Measurements from ENCODE around the gene UBE2M.
A peak's percentile ranks its signal among the peaks of the same experiment; 100 is the strongest.
"Not testable (repeated sequence)": the region's sequence is repeated elsewhere in the genome, so short reads cannot be mapped to it uniquely, and the experiment has no call there.

Gene UBE2M

GRCh38 chr19:58514564-58515022, 43.8 kb downstream of the UBE2M start:
- DNase-seq = no peak

DNA sequence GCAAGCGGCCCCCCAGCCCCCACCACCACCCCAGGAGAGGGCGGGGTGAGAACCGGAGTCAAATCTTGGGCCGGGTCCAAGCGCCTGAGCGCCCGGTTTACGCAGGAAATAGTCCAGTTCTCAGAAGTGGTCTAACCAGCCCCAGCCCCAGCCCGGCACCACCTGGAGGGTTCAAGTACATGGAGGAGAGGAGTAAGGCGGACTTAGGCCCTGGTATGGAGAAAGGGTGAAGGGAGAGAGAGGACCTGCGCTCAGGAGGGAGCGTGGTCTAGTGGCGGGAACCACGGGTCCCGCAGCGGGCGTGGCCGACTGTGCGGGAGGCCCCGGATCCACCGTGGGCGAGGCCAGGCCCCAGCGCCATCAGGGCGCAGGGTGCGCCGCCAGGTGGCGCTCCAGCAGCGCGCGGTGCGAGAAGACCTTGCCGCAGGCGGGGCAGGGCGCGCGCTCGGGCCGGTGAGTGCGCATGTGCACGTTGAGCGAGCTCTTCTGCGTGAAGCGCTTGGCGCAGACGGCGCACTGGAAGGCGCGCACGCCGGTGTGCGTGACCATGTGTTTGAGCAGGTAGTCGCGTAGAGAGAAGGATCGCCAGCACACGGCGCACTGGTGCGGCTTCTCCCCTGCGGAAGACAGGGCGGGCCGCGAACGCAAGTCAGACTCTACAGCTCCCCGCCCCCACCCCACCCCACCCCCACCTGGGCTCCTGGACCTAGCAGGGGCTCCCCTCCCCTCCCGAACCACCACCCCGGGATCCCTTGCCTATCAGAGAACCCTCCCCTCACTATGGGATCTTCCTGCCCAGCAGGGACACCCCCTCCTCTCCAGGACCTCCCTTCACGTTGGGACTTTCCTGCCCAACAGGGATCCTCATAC, 44.5 kb downstream of the UBE2M start:
- peak; percentile 88 for DNase-seq

- DNase-seq = no peak
These were observed 45.2 kb downstream of the UBE2M start for GRCh38 chr19:58513213-58513693.

DNA sequence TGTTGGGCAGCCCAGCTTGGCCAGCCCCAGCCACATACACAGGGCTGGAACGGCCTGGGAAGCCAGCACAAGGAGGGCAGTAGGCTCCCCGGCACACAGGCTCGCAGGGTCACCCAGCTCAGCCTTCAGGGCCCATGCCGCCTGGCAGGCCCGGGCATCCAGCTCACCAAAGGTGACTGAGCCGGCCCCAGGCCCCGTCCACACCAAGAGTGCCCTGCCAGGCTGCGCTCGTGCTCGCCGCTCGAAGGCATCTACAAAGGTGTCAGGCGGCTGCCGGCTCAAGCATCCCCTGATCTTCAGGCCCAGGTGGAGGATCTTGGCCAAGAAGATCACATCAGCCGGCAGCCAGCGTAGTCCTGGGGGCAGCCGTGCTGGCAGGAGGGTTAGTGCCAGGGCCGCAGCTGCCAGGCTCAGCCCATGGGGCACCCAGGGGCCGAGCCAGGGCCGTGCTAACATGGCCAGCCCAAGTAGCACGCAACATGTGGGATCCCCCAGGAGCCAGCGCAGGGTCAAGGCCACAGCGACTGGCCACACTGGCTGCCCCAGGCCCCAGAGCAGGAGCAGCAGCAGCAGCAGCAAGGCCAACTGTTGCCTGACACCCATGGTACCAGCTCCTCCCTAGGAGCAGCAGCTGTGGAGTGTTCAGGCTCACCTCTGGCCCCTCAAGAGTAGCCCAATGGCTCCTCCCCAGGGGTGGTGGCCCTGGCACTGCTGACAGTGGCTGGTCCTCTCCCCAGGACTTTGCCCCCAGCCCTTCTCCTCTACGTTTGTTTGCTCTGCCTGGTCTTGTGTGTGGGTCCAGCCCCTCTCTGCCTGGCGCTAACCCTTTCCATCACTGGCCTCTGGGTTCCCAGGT, 46.8 kb downstream of the UBE2M start, which contains the start of gene SLC27A5:
Gene SLC27A5, minus strand, starts transcription at position 640 of the 856 bp plus-strand sequence. Its CDS starts 37 bp downstream, at position 603.
- DNase-seq = no peak

GRCh38 chr19:58510084-58510862, 48.1 kb downstream of the UBE2M start:
- no peak for DNase-seq

- no peak for DNase-seq
These were observed 48.7 kb downstream of the UBE2M start for GRCh38 chr19:58509731-58510083.

DNA sequence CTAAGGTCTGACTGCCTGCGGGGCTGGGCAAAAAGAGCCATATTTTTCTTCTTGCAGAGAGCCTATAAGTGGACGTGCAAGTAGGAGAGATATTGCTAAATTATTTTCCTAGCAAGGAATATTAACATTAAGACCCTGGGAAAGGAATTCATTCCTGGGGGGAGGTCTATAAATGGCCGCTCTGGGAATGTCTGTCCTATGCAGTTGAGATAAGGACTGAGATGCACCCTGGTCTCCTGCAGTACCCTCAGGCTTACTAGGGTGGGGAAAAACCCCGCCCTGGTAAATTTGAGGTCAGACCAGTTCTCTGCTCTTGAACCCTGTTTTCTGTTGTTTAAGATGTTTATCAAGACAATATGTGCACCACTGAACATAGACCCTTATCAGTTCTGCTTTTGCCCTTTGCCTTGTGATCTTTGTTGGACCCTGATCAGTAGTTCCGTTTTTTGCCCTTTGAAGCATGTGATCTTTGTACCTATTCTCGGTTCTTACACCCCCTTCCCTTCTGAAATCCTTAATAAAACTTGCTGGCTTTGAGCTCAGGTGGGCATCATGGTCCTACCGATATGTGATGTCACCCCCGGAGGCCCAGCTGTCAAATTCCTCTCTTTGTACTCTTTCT, 50.7 kb downstream of the UBE2M start:
- DNase-seq = not testable (repeated sequence)

All from right kidney (tissue), 1 donor.